Epithelial cell of proximal tubule (primary cell): ENCODE data around the gene TACC3. TPM values are rescaled to one million over a fixed set of nuclear protein-coding genes. Genes with fewer than 3 reads are reported as not detected.
A peak's percentile ranks its signal among the peaks of the same experiment; 100 is the strongest.

ENCODE experiments used
- DNase-seq: peaks from one replicate; pipeline ENCODE4 v3.0.0-alpha.2; 2011; ENCODE audit warnings: low read depth
- H3K4me3 ChIP-seq: 2 replicates; pipeline ENCODE4 v1.5.1; 2011; ENCODE audit warnings: low read depth, mild to moderate bottlenecking, low read length
- CTCF ChIP-seq: conservative IDR thresholded peaks from 2 replicates; pipeline ENCODE4 v1.5.1; 2012; ENCODE audit warnings: low read depth, mild to moderate bottlenecking, low read length
- total RNA-seq: library from RNA; depleted of rRNA; stranded (reverse); fragments of >200 nt; gene quantifications from 2 replicates; pipeline ENCODE4 v1.2.3, GENCODE V29; 2015

TACC3 gene
- total RNA-seq, 1 donor from 2014 or later: 94.4 TPM

GRCh38 chr4:1713003-1713851, 8.1 kb upstream of the TACC3 start:
- TF ChIP-seq CTCF: no peak
- peak overlapping the region; percentile 93 for H3K4me3 ChIP-seq
- DNase-seq: no peak

GRCh38 chr4:1714303-1715001, 6.9 kb upstream of the TACC3 start:
- TF ChIP-seq CTCF: no peak
- no peak for DNase-seq
- H3K4me3 ChIP-seq: no peak overlapping the region

- no peak for DNase-seq
- no peak for TF ChIP-seq CTCF
- H3K4me3 ChIP-seq: no peak overlapping the region
These were observed 6.1 kb upstream of the TACC3 start for GRCh38 chr4:1715002-1715758.

- no peak for DNase-seq
- TF ChIP-seq CTCF: no peak
- no peak overlapping the region for H3K4me3 ChIP-seq
These were observed 5.0 kb upstream of the TACC3 start for GRCh38 chr4:1716065-1716945.

GRCh38 chr4:1717129-1718094, 3.9 kb upstream of the TACC3 start:
- TF ChIP-seq CTCF: no peak
- no peak overlapping the region for H3K4me3 ChIP-seq
- no peak for DNase-seq
